Islet of Langerhans (tissue), 1 donor: ENCODE data around the gene ZSWIM5.
"Not testable (repeated sequence)": the region's sequence is repeated elsewhere in the genome, so short reads cannot be mapped to it uniquely, and the experiment has no call there.

ENCODE experiments used
- FAIRE-seq: peaks from one replicate; lab custom pipeline; 2011; peaks lifted over from hg19 to GRCh38; lab: Jason Lieb, UNC

ZSWIM5 gene

GRCh38 chr1:45205910-45206721 is at the start of gene ZSWIM5:
Gene ZSWIM5 (minus strand): TSS chr1:45206605. CDS start chr1:45206350, 255 bp downstream.
- FAIRE-seq = no peak

- FAIRE-seq = no peak
These were observed 48.1 kb upstream of the ZSWIM5 start for GRCh38 chr1:45254490-45254889.

GRCh38 chr1:45250544-45250943 is 44.1 kb upstream of the ZSWIM5 start:
- FAIRE-seq = no peak

GRCh38 chr1:45248004-45248403 is 41.6 kb upstream of the ZSWIM5 start:
- FAIRE-seq = not testable (repeated sequence)

- no peak for FAIRE-seq
These were observed 40.4 kb upstream of the ZSWIM5 start for GRCh38 chr1:45246760-45247159.

GRCh38 chr1:45246359-45246758 is 40.0 kb upstream of the ZSWIM5 start:
- FAIRE-seq = not testable (repeated sequence)

GRCh38 chr1:45244660-45245059 is 38.3 kb upstream of the ZSWIM5 start:
- FAIRE-seq = no peak

- FAIRE-seq = no peak
These were observed 37.3 kb upstream of the ZSWIM5 start for GRCh38 chr1:45243476-45244343.

GRCh38 chr1:45238846-45239245 is 32.4 kb upstream of the ZSWIM5 start:
- FAIRE-seq = no peak

GRCh38 chr1:45236136-45236535 is 29.7 kb upstream of the ZSWIM5 start:
- no peak for FAIRE-seq

GRCh38 chr1:45230537-45230936 is 24.1 kb upstream of the ZSWIM5 start:
- FAIRE-seq = no peak

- FAIRE-seq = no peak
These were observed 19.2 kb upstream of the ZSWIM5 start for GRCh38 chr1:45225598-45225997.

GRCh38 chr1:45223710-45224109 is 17.3 kb upstream of the ZSWIM5 start:
- not testable (repeated sequence) for FAIRE-seq

GRCh38 chr1:45221716-45222115 is 15.3 kb upstream of the ZSWIM5 start:
- FAIRE-seq = no peak

- FAIRE-seq = no peak
These were observed 10.5 kb upstream of the ZSWIM5 start for GRCh38 chr1:45216861-45217260.

- FAIRE-seq = no peak
These were observed 9.8 kb upstream of the ZSWIM5 start for GRCh38 chr1:45216200-45216541.

GRCh38 chr1:45215485-45216199 is 9.2 kb upstream of the ZSWIM5 start:
- FAIRE-seq = no peak

GRCh38 chr1:45213892-45214291 is 7.5 kb upstream of the ZSWIM5 start:
- no peak for FAIRE-seq

- no peak for FAIRE-seq
These were observed 4.7 kb upstream of the ZSWIM5 start for GRCh38 chr1:45211076-45211475.

GRCh38 chr1:45206808-45207623 is 611 bp upstream of the ZSWIM5 start:
- no peak for FAIRE-seq

GRCh38 chr1:45205011-45205909 is 1.1 kb downstream of the ZSWIM5 start:
- FAIRE-seq = peak; percentile 24
